Upper lobe of left lung (tissue), 6 donors: Measurements from ENCODE around the gene GTF2A1. TPM values are rescaled to one million over a fixed set of nuclear protein-coding genes. Genes with fewer than 3 reads are reported as not detected.

Source experiments
- ATAC-seq, 2 donors: fragments of 200-7000 bp; cut with Tn5 transposase; one replicate each; pipeline ENCODE4 v1.9.1; 2022; ENCODE audit warnings: mild to moderate bottlenecking in 2 of 2, moderate library complexity in 2 of 2; ENCODE audit not compliant: low FRiP score in 2 of 2
- DNase-seq, 2 donors: peaks; one replicate each; pipeline ENCODE4 v3.0.0-alpha.2; 2019 to 2020
- H3K27ac ChIP-seq, 4 donors: fragments of 200-600 bp; sonication (generic); one replicate each; pipeline ENCODE4 v1.5.1; 2016 to 2019
- H3K27me3 ChIP-seq, 4 donors: fragments of 200-600 bp; sonication (generic); one replicate each; pipeline ENCODE4 v1.5.1; 2017 to 2019
- H3K36me3 ChIP-seq, 4 donors: fragments of 200-600 bp; sonication (generic); one replicate each; pipeline ENCODE4 v1.5.1; 2016 to 2019
- H3K4me1 ChIP-seq, 4 donors: fragments of 200-600 bp; sonication (generic); one replicate each; pipeline ENCODE4 v1.5.1; 2018 to 2019
- H3K4me3 ChIP-seq, 4 donors: fragments of 200-600 bp; sonication (generic); one replicate each; pipeline ENCODE4 v1.5.1; 2017 to 2019; ENCODE audit warnings: mild to moderate bottlenecking in 2 of 4, moderate library complexity in 1 of 4
- H3K9me3 ChIP-seq, 4 donors: fragments of 200-600 bp; sonication (generic); one replicate each; pipeline ENCODE4 v1.5.1; 2018 to 2019
- CTCF ChIP-seq, 6 experiments: fragments of 450-650 bp in 4 of 6; fragments of 200-600 bp in 2 of 6; sonication (generic) in 2 of 6; IDR thresholded peaks; one replicate each; pipeline ENCODE4 v1.5.1; 2016 to 2019; ENCODE audit warnings: antibody characterized with exemption in 6 of 6
- EP300 ChIP-seq, 4 donors: sonication (generic); formaldehyde crosslinking; IDR thresholded peaks; one replicate each; pipeline ENCODE4 v1.5.1; 2017; ENCODE audit warnings: antibody characterized with exemption in 4 of 4, control low read depth in 2 of 4
- POLR2A ChIP-seq, 4 donors: fragments of 450-650 bp; IDR thresholded peaks; one replicate each; pipeline ENCODE4 v1.5.1; 2016 to 2017; ENCODE audit warnings: antibody characterized with exemption in 4 of 4, mild to moderate bottlenecking in 2 of 4
- POLR2AphosphoS5 ChIP-seq, 2 donors: sonication (generic); formaldehyde crosslinking; IDR thresholded peaks; one replicate each; pipeline ENCODE4 v1.5.1; 2017; ENCODE audit warnings: antibody characterized with exemption in 2 of 2
- WGBS, 2 donors: methylation state at CpG; one replicate each; pipeline ENCODE4 v1.1.5; 2017 to 2018; 5-methylcytosine and 5-hydroxymethylcytosine counted together
- total RNA-seq, 6 donors: library from RNA; depleted of rRNA in 4 of 6; stranded (reverse); fragments of >200 nt in 4 of 6; gene quantifications; one replicate each; pipeline versions ENCODE4 v1.1.0 to v1.2.1, GENCODE V29; 2016 to 2021
- donor health status: DM: no; HTN: no; CAD: no; lungs with moderate emphysema.
- donor health status: DM: no; HTN: yes; CAD: no; lungs with severe emphysema.

GTF2A1 gene
- total RNA-seq, 6 donors from 2014 or later, result 17.2 to 31.6 (median 23.7) TPM

- no peak for DNase-seq
- WGBS, 2 donors, result 88 to 94% methylated on average over 5 of the region's 5 CpGs
- Histone ChIP-seq H3K27me3 (no peaks in the 10 kb centered on the region), H3K4me3 (peak overlapping the region in 1 of 4 donors; percentile 64), H3K4me1 (peaks cover 14 to 26% (median 17%) of the 10 kb centered on the region in 4 donors), H3K36me3 (no peaks in the 10 kb centered on the region), H3K27ac (peak overlapping the region; percentile 98 to 99 (median 99)), H3K9me3 (no peaks in the 10 kb centered on the region)
- no peak for TF ChIP-seq CTCF (IDR thresholded peaks at IDR 0.05)
- no peak for TF ChIP-seq POLR2AphosphoS5 (IDR thresholded peaks at IDR 0.05)
- TF ChIP-seq EP300 (IDR thresholded peaks at IDR 0.05), result no peak
- TF ChIP-seq POLR2A (IDR thresholded peaks at IDR 0.05), result no peak
- ATAC-seq, result no peak
These were observed 1.4 kb upstream of the GTF2A1 start for GRCh38 chr14:81222126-81222525.

GRCh38 chr14:81221579-81222102 is 882 bp upstream of the GTF2A1 start:
- DNase-seq (no peak), ATAC-seq (no peak)
- TF ChIP-seq POLR2A (IDR thresholded peaks at IDR 0.05), result no peak
- no peak for TF ChIP-seq CTCF (IDR thresholded peaks at IDR 0.05)
- no peak for TF ChIP-seq POLR2AphosphoS5 (IDR thresholded peaks at IDR 0.05)
- no peak for TF ChIP-seq EP300 (IDR thresholded peaks at IDR 0.05)
- Histone ChIP-seq H3K4me1 (peaks cover 14 to 31% (median 18%) of the 10 kb centered on the region in 4 donors), H3K27ac (peak overlapping the region; percentile 98 to 99 (median 99)), H3K36me3 (no peaks in the 10 kb centered on the region), H3K9me3 (no peaks in the 10 kb centered on the region), H3K4me3 (peak overlapping the region; percentile 46 to 69 (median 62)), H3K27me3 (no peaks in the 10 kb centered on the region)
- WGBS, 2 donors, result 38 to 44% methylated on average over 14 to 16 of the region's 16 CpGs

GRCh38 chr14:81220580-81220829 is 254 bp downstream of the GTF2A1 start:
- TF ChIP-seq CTCF (IDR thresholded peaks at IDR 0.05) (no peak), POLR2AphosphoS5 (IDR thresholded peaks at IDR 0.05) (no peak), EP300 (IDR thresholded peaks at IDR 0.05) (no peak), POLR2A (IDR thresholded peaks at IDR 0.05) (peak in 2 of 4 donors; percentile 57 to 92)
- Histone ChIP-seq H3K9me3 (no peaks in the 10 kb centered on the region), H3K27me3 (no peaks in the 10 kb centered on the region), H3K4me3 (peak overlapping the region; percentile 61 to 77 (median 66)), H3K27ac (peak overlapping the region; percentile 98 to 99 (median 99)), H3K36me3 (peaks cover 0 to 10% (median 5%) of the 10 kb centered on the region in 4 donors), H3K4me1 (peaks cover 14 to 34% (median 18%) of the 10 kb centered on the region in 4 donors)
- 1% methylated on average over 13 of the region's 13 CpGs for WGBS, 2 donors
- DNase-seq, result no peak
- no peak for ATAC-seq

- WGBS, 2 donors, result 0 to 1% methylated on average over 26 to 30 of the region's 84 CpGs
- TF ChIP-seq POLR2A (IDR thresholded peaks at IDR 0.05) (no peak), POLR2AphosphoS5 (IDR thresholded peaks at IDR 0.05) (no peak)
- H3K36me3 ChIP-seq, result peaks cover 0 to 15% (median 9%) of the 10 kb centered on the region in 4 donors
- DNase-seq (peak; percentile 34 to 92), ATAC-seq (peak in 1 of 2 donors; percentile 13)
- H3K27me3 ChIP-seq, result no peaks in the 10 kb centered on the region
- H3K4me3 ChIP-seq, result peak overlapping the region; percentile 61 to 83 (median 66)
- H3K9me3 ChIP-seq, result no peaks in the 10 kb centered on the region
- peaks cover 14 to 34% (median 18%) of the 10 kb centered on the region in 4 donors for H3K4me1 ChIP-seq
- peak overlapping the region; percentile 98 to 99 (median 99) for H3K27ac ChIP-seq
These were observed 790 bp downstream of the GTF2A1 start for GRCh38 chr14:81219759-81220579.

GRCh38 chr14:81219210-81219758 is 1.5 kb downstream of the GTF2A1 start:
- H3K27me3 ChIP-seq, result no peaks in the 10 kb centered on the region
- H3K36me3 ChIP-seq, result peaks cover 0 to 22% (median 9%) of the 10 kb centered on the region in 4 donors
- H3K27ac ChIP-seq, result peak overlapping the region; percentile 98 to 99 (median 99)
- no peaks in the 10 kb centered on the region for H3K9me3 ChIP-seq
- peaks cover 14 to 34% (median 18%) of the 10 kb centered on the region in 4 donors for H3K4me1 ChIP-seq
- TF ChIP-seq CTCF (IDR thresholded peaks at IDR 0.05) (peak in 1 of 6 experiments; percentile 28), POLR2AphosphoS5 (IDR thresholded peaks at IDR 0.05) (peak; percentile 98 to 100), EP300 (IDR thresholded peaks at IDR 0.05) (peak in 1 of 4 donors; percentile 78), POLR2A (IDR thresholded peaks at IDR 0.05) (peak; percentile 83 to 100 (median 99))
- peak overlapping the region; percentile 61 to 83 (median 66) for H3K4me3 ChIP-seq
- WGBS, 2 donors, result 0 to 2% methylated on average over 26 to 29 of the region's 29 CpGs
- DNase-seq, result peak; percentile 91 to 95
- ATAC-seq, result peak; percentile 83 to 94
